ENCODE measurements around the gene BTN1A1.

Gene BTN1A1, protein sequence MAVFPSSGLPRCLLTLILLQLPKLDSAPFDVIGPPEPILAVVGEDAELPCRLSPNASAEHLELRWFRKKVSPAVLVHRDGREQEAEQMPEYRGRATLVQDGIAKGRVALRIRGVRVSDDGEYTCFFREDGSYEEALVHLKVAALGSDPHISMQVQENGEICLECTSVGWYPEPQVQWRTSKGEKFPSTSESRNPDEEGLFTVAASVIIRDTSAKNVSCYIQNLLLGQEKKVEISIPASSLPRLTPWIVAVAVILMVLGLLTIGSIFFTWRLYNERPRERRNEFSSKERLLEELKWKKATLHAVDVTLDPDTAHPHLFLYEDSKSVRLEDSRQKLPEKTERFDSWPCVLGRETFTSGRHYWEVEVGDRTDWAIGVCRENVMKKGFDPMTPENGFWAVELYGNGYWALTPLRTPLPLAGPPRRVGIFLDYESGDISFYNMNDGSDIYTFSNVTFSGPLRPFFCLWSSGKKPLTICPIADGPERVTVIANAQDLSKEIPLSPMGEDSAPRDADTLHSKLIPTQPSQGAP

DNA sequence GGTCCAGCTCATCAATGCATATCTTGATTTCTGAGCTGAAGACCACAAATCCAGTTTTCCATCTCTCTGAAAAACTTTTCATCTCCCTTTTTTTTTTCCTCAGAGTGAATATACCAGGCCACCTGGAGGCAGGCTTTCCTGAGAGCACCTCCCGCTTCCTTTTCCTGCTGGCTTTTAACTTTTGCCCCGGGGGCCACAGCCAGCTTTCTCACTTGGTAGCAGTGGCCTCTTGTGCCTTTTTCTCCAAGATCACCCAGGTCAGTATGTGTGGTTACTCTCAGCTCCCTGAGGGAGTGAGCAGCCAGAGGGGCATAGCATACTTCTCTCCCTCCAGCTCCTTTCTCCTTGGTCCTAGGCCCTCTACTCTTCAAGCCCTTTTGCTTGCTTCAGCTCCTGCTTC is at the start of gene BTN1A1:
BTN1A1 (plus strand) TSS at position 202 of the 400 bp plus-strand sequence. CDS start 984 bp downstream, outside the sequence.
- TF ChIP-seq, protein P1, sequence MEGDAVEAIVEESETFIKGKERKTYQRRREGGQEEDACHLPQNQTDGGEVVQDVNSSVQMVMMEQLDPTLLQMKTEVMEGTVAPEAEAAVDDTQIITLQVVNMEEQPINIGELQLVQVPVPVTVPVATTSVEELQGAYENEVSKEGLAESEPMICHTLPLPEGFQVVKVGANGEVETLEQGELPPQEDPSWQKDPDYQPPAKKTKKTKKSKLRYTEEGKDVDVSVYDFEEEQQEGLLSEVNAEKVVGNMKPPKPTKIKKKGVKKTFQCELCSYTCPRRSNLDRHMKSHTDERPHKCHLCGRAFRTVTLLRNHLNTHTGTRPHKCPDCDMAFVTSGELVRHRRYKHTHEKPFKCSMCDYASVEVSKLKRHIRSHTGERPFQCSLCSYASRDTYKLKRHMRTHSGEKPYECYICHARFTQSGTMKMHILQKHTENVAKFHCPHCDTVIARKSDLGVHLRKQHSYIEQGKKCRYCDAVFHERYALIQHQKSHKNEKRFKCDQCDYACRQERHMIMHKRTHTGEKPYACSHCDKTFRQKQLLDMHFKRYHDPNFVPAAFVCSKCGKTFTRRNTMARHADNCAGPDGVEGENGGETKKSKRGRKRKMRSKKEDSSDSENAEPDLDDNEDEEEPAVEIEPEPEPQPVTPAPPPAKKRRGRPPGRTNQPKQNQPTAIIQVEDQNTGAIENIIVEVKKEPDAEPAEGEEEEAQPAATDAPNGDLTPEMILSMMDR (IDR thresholded peaks at IDR 0.05; ENCODE audit: borderline replicate concordance, insufficient read depth, low read depth, low read length), result no peak
- H3K4me3 ChIP-seq (ENCODE audit: low read depth, low read length), result no peak within 1 kb of the TSS

DNA sequence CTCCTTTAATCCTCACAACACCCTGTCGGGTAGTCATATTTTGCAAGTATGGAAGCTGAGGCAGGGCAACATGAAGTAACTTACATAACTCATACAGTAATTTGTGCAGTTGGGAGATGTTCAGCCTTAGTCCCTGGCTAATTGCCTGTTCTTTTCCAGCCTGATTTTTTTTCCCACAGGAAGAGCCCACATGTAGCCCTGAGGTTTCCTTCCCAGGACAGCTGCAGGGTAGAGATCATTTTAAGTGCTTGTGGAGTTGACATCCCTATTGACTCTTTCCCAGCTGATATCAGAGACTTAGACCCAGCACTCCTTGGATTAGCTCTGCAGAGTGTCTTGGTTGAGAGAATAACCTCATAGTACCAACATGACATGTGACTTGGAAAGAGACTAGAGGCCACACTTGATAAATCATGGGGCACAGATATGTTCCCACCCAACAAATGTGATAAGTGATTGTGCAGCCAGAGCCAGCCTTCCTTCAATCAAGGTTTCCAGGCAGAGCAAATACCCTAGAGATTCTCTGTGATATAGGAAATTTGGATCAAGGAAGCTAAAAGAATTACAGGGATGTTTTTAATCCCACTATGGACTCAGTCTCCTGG is 47.4 kb upstream of the BTN1A1 start:
- H3K4me3 ChIP-seq (ENCODE audit: low read depth, low read length), result no peak overlapping the region
- TF ChIP-seq, protein P1 (IDR thresholded peaks at IDR 0.05; ENCODE audit: borderline replicate concordance, insufficient read depth, low read depth, low read length), result no peak

DNA sequence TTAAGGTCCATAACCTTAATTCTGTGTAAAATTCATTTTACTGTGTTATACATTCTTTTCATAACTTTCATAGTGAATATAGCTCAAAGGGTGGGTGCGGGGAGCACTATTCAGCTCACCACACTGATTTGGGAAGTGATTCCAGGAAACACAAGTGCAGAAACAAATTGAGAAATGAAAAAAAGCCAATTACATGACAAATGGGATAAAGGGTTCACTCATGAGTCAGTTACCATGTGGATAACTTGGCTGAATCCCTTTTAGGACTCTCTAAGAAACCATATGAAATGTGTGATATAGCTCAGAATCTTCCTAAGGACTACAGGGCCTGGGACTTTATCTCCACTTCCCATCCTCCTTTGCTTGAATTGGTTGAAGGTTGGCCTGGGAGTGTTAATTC is 45.5 kb upstream of the BTN1A1 start:
- TF ChIP-seq, protein P1 (IDR thresholded peaks at IDR 0.05; ENCODE audit: borderline replicate concordance, insufficient read depth, low read depth, low read length), result no peak
- no peak overlapping the region for H3K4me3 ChIP-seq (ENCODE audit: low read depth, low read length)

DNA sequence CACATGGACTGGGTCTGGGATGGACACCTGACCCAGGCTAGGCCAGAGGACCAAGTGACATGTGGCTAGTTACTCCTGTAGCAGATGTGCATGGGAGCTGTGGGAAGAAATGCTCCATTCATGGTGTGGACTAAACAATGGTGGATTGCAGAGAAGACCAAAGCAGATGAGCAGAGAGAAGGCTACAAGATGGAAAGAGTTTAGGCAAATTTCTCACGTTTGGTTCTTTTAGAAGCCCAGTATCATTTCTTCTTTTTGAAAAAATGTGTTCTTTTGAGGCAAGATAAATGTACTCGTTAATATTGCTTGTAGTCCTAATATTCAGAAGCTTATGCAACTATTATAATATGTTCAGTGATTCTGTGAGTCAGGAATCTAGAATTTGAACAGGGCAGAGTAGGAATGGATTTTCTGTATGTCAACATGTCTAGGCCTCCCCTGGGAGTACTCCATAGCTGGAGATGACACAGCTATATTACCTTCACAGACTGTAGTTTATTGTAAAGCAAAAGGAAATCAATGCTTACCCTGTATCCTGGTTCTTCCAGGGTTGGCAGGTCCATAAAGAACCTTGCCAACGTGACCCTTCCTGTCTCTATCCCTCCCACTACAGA is 44.6 kb upstream of the BTN1A1 start:
- no peak overlapping the region for H3K4me3 ChIP-seq (ENCODE audit: low read depth, low read length)
- TF ChIP-seq, protein P1 (IDR thresholded peaks at IDR 0.05; ENCODE audit: borderline replicate concordance, insufficient read depth, low read depth, low read length), result no peak

DNA sequence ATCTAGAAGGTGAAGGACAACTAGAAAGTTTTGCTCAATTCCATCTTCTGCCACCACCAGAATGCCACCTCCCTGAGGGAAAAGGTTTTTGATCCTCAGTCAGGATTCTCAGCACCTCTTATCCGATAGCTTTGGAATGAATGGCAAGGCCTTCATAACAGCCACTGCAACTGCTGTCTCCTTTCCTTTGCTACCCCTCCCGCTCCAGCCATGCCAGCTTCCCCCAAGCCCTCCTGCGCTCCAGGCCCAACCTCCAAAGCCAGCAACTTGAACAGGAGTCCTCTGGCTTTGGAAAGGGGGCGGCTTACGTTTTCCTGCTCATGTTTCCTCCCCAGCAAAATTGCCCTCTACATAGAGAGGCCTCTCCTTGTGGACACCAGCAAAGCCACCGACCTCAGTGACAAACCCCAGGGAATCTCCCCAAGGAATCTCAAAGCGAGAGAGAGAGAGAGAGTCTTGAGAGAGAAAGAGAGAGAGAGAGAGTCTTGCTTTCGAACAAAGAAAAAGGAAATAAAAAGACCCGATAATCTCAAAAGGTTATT is 42.8 kb upstream of the BTN1A1 start:
- TF ChIP-seq, protein P1 (IDR thresholded peaks at IDR 0.05; ENCODE audit: borderline replicate concordance, insufficient read depth, low read depth, low read length), result no peak
- no peak overlapping the region for H3K4me3 ChIP-seq (ENCODE audit: low read depth, low read length)

DNA sequence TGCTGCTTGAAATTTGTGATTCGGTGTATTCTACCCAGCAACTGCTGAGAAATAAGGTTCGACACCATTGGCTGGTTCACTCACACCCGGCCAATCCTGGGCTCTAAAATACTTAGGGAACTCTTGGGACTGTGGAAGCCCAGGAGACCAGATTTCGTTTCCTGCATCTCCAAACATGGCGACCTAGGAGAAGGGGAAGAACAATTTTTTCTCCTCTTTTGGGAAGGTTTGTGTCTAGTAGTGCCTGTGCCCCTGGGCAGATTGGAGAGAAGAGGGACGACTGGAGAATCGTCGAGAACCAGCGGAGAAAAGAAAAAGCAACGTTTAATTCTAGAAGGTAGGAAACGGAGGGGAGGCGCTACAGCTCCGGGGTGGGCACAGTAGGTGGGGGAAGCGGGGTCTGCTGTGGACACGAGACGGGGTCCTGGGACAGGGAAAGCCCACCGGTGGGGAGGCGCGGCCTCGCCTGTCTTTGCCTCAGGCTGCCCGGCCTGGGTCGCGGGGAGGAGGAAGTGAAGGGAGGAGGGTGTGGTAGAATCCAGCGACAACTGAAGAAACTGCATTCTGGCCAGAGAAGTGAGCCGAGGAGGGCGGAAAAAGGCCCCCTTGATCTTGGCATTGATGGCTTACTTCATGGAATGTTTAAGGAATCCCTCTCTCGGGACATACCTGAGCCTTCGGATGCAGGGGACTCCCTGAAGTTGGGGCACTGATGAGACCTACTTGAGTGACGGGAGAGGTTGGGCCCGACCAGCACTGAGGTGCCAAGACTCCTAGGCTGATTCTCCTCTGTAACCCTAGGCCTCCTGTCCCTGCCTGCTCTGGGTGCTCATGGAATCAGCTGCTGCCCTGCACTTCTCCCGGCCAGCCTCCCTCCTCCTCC is 42.1 kb upstream of the BTN1A1 start, which contains the start of gene BTN2A1:
BTN2A1 (plus strand) TSS at position 150 of the 883 bp plus-strand sequence; CDS start at position 832, 682 bp downstream.
- TF ChIP-seq, protein P1 (IDR thresholded peaks at IDR 0.05; ENCODE audit: borderline replicate concordance, insufficient read depth, low read depth, low read length), result no peak
- peak within 1 kb of the TSS; percentile 77 for H3K4me3 ChIP-seq (ENCODE audit: low read depth, low read length)

Data from GM12875 (cell line).